ENCODE measurements around the gene TBC1D4.

Gene TBC1D4

DNA sequence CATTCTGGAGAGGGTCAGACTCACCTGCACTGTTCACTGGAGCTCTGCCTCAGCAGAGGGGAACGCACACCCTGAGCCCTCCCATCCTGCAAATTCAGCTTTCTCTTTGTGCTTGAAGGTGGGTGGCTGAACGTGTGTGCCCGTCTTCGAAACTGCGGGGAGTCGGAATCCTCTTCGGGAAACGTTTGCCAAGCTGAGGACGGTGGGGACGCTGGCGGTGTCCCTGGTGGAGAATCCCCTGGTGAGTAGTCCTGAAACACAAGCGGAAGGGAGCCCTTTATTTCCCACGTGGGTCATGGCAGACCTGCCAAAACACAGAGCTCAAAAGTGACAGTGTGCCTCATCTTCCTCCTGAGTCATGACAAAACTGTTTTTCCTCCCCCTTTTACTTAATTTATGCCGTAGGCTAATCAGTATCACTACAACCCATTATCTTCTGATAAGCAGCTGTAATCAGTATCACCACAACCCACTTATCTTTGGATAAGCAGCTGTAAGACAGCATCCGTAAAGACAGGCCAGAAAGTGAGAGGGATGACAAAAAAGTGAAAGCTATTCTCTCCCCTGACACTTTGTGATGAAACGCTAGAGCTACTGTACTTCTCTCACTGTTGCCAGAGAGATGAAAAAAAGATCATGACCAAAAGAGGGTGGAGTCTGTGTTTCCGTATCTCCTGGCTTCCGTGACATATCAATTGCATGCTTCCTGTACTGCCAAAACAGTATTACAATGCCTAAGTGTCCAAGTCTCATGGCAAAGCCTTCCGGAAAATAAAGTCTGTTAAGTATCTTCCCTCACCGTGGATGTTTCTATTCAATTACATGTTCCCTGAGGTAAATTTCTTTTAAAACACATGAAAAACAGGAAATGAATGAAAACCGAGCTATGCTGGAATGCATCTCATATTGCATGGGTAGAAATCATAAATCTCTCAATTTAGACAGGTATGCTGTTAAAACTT, 155.5 kb downstream of the TBC1D4 start:
- in situ Hi-C loops (cut with HindIII; ENCODE audit: low sequenced_read_pairs), result no loop called here
- no peak for TF ChIP-seq CTCF (IDR thresholded peaks at IDR 0.05; ENCODE audit: low read depth, low read length, missing control alignments)
- peak; percentile 20 for DNase-seq (ENCODE audit: low read depth)
- H3K4me3 ChIP-seq (ENCODE audit: low read depth, low read length), result no peak overlapping the region

DNA sequence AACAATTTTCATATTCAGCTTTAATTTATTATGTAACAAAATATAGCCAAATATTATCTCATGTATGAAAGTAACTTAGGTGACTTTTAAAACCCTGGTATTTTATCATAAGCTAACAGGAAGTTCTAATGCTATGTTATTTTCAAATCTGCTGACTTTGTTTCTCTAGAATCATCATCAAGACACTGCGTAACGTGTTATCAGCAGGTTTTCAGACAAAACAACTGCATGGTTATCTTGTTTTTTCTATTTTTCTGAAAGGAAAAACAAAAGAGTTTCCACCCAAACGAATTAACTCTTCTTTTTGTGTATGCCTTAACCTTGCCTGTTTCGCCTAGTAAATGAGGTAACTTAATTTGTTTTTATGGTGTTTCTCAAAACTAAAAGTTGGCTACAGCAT, 156.3 kb downstream of the TBC1D4 start:
- in situ Hi-C loops (cut with HindIII; ENCODE audit: low sequenced_read_pairs), result no loop called here
- H3K4me3 ChIP-seq (ENCODE audit: low read depth, low read length), result no peak overlapping the region
- no peak for DNase-seq (ENCODE audit: low read depth)
- TF ChIP-seq CTCF (IDR thresholded peaks at IDR 0.05; ENCODE audit: low read depth, low read length, missing control alignments), result no peak

- in situ Hi-C loops (cut with HindIII; ENCODE audit: low sequenced_read_pairs), result no loop called here
- no peak overlapping the region for H3K4me3 ChIP-seq (ENCODE audit: low read depth, low read length)
- DNase-seq (ENCODE audit: low read depth), result no peak
- TF ChIP-seq CTCF (IDR thresholded peaks at IDR 0.05; ENCODE audit: low read depth, low read length, missing control alignments), result no peak
These were observed 157.5 kb downstream of the TBC1D4 start for GRCh38 chr13:75324413-75324940.

DNA sequence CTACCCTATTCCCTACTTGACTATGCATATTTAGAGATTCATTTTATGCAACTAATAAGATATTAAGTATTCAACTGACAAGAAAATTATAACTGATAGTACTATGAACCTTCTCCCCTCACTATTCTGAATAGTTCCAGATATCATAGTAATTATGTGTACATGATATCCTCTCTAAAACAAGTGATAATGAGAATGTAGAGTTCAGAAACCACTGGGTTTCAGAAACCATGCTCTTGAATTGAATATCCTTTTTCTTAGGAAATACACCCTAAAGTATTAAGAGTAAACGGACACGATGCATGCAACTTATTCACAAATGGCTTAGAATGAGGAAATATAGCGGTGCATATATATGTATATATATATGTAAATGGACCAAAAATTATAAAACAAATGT, 160.9 kb downstream of the TBC1D4 start:
- H3K4me3 ChIP-seq (ENCODE audit: low read depth, low read length), result no peak overlapping the region
- no peak for TF ChIP-seq CTCF (IDR thresholded peaks at IDR 0.05; ENCODE audit: low read depth, low read length, missing control alignments)
- in situ Hi-C loops (cut with HindIII; ENCODE audit: low sequenced_read_pairs), result no loop called here
- no peak for DNase-seq (ENCODE audit: low read depth)

DNA sequence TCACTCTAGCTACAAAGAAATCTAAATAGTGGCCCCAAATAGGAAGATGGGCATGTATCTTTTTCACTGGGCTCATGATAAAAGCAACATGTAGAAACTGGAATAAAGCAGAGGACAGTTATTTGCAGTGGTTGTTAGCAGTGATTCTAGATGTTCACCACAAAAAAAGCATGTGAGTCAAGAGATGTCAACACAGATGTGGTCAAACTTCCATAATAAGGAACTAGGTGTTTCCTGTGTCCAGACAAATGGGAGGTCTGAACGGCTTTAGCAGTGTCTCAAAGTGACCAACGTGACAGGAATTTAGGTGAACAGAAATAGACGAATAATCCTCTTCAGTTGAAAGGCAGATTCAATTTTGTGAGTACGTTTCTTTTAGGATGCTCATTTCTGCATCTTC, 162.7 kb downstream of the TBC1D4 start:
- in situ Hi-C loops (cut with HindIII; ENCODE audit: low sequenced_read_pairs), result no loop called here
- DNase-seq (ENCODE audit: low read depth), result no peak
- TF ChIP-seq CTCF (IDR thresholded peaks at IDR 0.05; ENCODE audit: low read depth, low read length, missing control alignments), result no peak
- H3K4me3 ChIP-seq (ENCODE audit: low read depth, low read length), result no peak overlapping the region

DNA sequence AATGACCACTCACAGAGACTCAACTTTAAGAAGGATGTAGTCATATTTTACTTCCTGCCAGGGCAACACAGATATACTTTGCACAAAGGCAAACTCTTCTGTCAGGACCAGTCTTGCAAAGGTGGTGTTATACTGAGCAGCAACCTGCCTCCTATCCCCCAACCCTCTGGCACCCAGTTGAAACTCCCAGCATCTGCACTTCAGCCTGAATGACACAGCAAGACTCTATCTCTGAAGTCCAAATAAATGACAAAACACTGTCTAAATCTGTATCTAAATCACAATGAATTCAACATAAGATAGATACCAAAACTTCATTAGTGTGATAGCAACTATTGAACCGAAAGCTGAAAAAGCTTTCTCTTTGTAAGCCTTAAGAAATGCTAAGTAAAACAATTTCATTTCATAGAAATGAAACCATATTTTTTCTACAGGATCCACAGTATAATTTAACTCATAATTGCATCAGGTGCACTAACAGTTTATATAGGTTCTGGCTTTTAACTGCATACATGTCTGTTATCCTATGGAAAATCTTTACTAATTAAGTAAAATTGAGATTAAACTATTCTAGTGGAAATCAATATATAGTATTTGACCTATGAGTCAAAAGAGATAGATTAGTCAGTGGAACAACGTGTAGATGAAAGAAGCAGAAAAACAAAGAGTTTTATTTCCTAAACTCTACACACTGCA, 163.7 kb downstream of the TBC1D4 start:
- no peak for TF ChIP-seq CTCF (IDR thresholded peaks at IDR 0.05; ENCODE audit: low read depth, low read length, missing control alignments)
- H3K4me3 ChIP-seq (ENCODE audit: low read depth, low read length), result no peak overlapping the region
- DNase-seq (ENCODE audit: low read depth), result no peak
- in situ Hi-C loops (cut with HindIII; ENCODE audit: low sequenced_read_pairs), result no loop called here

All from astrocyte of the cerebellum (primary cell).